HCT116 (cell line): Measurements from ENCODE around the gene PPP1R14C. TPM values are rescaled to one million over a fixed set of nuclear protein-coding genes. Genes with fewer than 3 reads are reported as not detected.

Experiments used
- ATAC-seq: fragments of 200-7000 bp; cut with Tn5 transposase; 2 replicates; pipeline ENCODE4 v1.9.1; 2020; ENCODE audit warnings: mild to moderate bottlenecking, moderate library complexity
- BruUV-seq: library from RNA; stranded (reverse); fragments of 400-500 nt; replicated peaks from 2 replicates; lab custom pipeline; 2021; lab: Mats Ljungman, UMichigan
- CTCF ChIA-PET: fragments of 300-600 bp; sonication (Branson Sonifier 250); formaldehyde crosslinking; loops from one replicate; lab custom pipeline; 2021; ENCODE audit warnings: antibody characterized with exemption; lab: Charles Lee
- POLR2A ChIA-PET: fragments of 300-600, 350-600 bp; sonication (Branson Sonifier 250); formaldehyde crosslinking; loops from one replicate; lab custom pipeline; 2021; ENCODE audit warnings: antibody characterized with exemption; lab: Charles Lee
- RAD21 ChIA-PET, 2 experiments: fragments of 300-600 bp; sonication (Branson Sonifier 250); formaldehyde crosslinking; loops; one replicate each; lab custom pipeline; 2023; ENCODE audit warnings: low total read pairs in 2 of 2; ENCODE audit not compliant: uncharacterized antibody in 2 of 2, unreplicated experiment in 2 of 2, low non-redundant PET in 1 of 2; lab: Charles Lee
- DNase-seq: peaks from one replicate; pipeline ENCODE4 v3.0.0-alpha.2; 2010; ENCODE audit warnings: low read depth, low spot score
- H2AFZ ChIP-seq: fragments of 200-600 bp; shearing (Covaris generic), sonication (generic); 2 replicates; pipeline ENCODE4 v1.6.1; 2017; ENCODE audit warnings: low read depth, mixed run types, mixed read lengths, antibody characterized with exemption, low read length; ENCODE audit not compliant: poor library complexity, severe bottlenecking
- H3K27ac ChIP-seq: 2 replicates; pipeline ENCODE4 v1.5.1; 2012; ENCODE audit warnings: low read depth, low read length
- H3K27me3 ChIP-seq: fragments of 200-600 bp; sonication (generic); 2 replicates; pipeline ENCODE4 v1.6.1; 2016; ENCODE audit warnings: mixed run types, low read length, mixed read lengths; ENCODE audit not compliant: insufficient read depth
- H3K36me3 ChIP-seq, 2 experiments: fragments of 200-500 bp in 1 of 2; fragments of 200-600 bp in 1 of 2; sonication (Bioruptor generic) in 1 of 2; sonication (generic) in 1 of 2; 2 replicates each; pipeline versions ENCODE4 v1.5.1 to v1.6.1; 2014 to 2016; ENCODE audit warnings: low read length in 2 of 2, inconsistent platforms in 1 of 2, mixed read lengths in 1 of 2, mixed run types in 1 of 2; ENCODE audit not compliant: insufficient read depth in 2 of 2, control insufficient read depth in 1 of 2
- H3K4me1 ChIP-seq, 2 experiments: fragments of 200-600 bp in 1 of 2; sonication (generic) in 1 of 2; 2 replicates each; pipeline versions ENCODE4 v1.5.1 to v1.6.1; 2012 to 2017; ENCODE audit warnings: low read length in 2 of 2, inconsistent platforms in 1 of 2, mild to moderate bottlenecking in 1 of 2, mixed read lengths in 1 of 2, mixed run types in 1 of 2, moderate library complexity in 1 of 2; ENCODE audit not compliant: insufficient read depth in 2 of 2, control insufficient read depth in 1 of 2
- H3K4me2 ChIP-seq: fragments of 200-600 bp; sonication (generic); 2 replicates; pipeline ENCODE4 v1.6.1; 2017; ENCODE audit warnings: mixed run types, low read length, mixed read lengths
- H3K4me3 ChIP-seq, 2 experiments: fragments of 200-600 bp in 1 of 2; sonication (generic) in 1 of 2; replicated peaks in 1 of 2; 2 replicates each; pipeline ENCODE4 v1.5.1; 2011 to 2016; ENCODE audit warnings: low read length in 2 of 2, control low read depth in 1 of 2, low read depth in 1 of 2, mild to moderate bottlenecking in 1 of 2, mixed read lengths in 1 of 2, mixed run types in 1 of 2
- H3K79me2 ChIP-seq: fragments of 200-600 bp; sonication (generic); 2 replicates; pipeline ENCODE4 v1.6.1; 2017; ENCODE audit warnings: mild to moderate bottlenecking, mixed run types, low read length, moderate library complexity, mixed read lengths; ENCODE audit not compliant: insufficient read depth
- H3K9ac ChIP-seq: fragments of 200-600 bp; sonication (generic); 2 replicates; pipeline ENCODE4 v1.6.1; 2016; ENCODE audit warnings: low read length, mixed read lengths
- H3K9me2 ChIP-seq: fragments of 200-600 bp; sonication (generic), shearing (Covaris generic); 2 replicates; pipeline ENCODE4 v1.6.1; 2017; ENCODE audit warnings: mixed run types, mild to moderate bottlenecking, moderate library complexity; ENCODE audit not compliant: insufficient read depth
- H3K9me3 ChIP-seq, 2 experiments: fragments of 200-500 bp in 1 of 2; fragments of 200-600 bp in 1 of 2; sonication (Bioruptor generic) in 1 of 2; sonication (generic) in 1 of 2; 2 replicates each; pipeline ENCODE4 v1.6.1; 2014 to 2017; ENCODE audit warnings: low read length in 2 of 2, mixed read lengths in 2 of 2, inconsistent platforms in 1 of 2, low read depth in 1 of 2, mild to moderate bottlenecking in 1 of 2, mixed run types in 1 of 2, moderate library complexity in 1 of 2; ENCODE audit not compliant: control insufficient read depth in 1 of 2, insufficient read depth in 1 of 2
- H4K20me1 ChIP-seq: fragments of 200-600 bp; sonication (generic), shearing (Covaris generic); 2 replicates; pipeline ENCODE4 v1.6.1; 2017; ENCODE audit warnings: mixed run types, mild to moderate bottlenecking, moderate library complexity; ENCODE audit not compliant: insufficient read depth
- EGR1 ChIP-seq: IDR thresholded peaks from 2 replicates; pipeline ENCODE4 v1.6.1; 2012; ENCODE audit warnings: low read depth
- EZH2 ChIP-seq: fragments of 200-600 bp; sonication (generic); IDR thresholded peaks from 2 replicates; pipeline ENCODE4 v1.6.1; 2017; ENCODE audit warnings: antibody characterized with exemption, mixed run types
- EZH2phosphoT487 ChIP-seq: fragments of 200-600 bp; IDR thresholded peaks from 2 replicates; pipeline ENCODE4 v1.6.1; 2018; ENCODE audit warnings: antibody characterized with exemption, borderline replicate concordance
- SRF ChIP-seq: IDR thresholded peaks from 2 replicates; pipeline ENCODE4 v1.6.1; 2012; ENCODE audit warnings: low read depth
- YY1 ChIP-seq: IDR thresholded peaks from 2 replicates; pipeline ENCODE4 v1.6.1; 2011; ENCODE audit warnings: low read length, low read depth, moderate library complexity, mild to moderate bottlenecking; ENCODE audit not compliant: insufficient replicate concordance; ENCODE audit errors: extremely low read depth
- ZFX ChIP-seq: fragments of 450-650 bp; IDR thresholded peaks from 2 replicates; pipeline ENCODE4 v1.6.1; 2017
- intact Hi-C: fragments of 100-400 bp; cut with micrococcal nuclease; formaldehyde crosslinking; loops from 2 replicates; pipeline ENCODE4 v1.10.0; 2022
- total RNA-seq: library from RNA; stranded (reverse); gene quantifications from one replicate; pipeline ENCODE4 v1.2.1, GENCODE V29; 2021; ENCODE audit not compliant: unreplicated experiment
- TF ChIP-seq, protein P1 (sequence below): IDR thresholded peaks from 2 replicates; pipeline ENCODE4 v1.6.1; 2012
- TF ChIP-seq, protein P2 (sequence below): IDR thresholded peaks from 2 replicates; pipeline ENCODE4 v1.6.1; 2012; ENCODE audit warnings: low read depth

Gene PPP1R14C
- total RNA-seq, 1 experiment from 2014 or later, result 7.8 TPM

DNA sequence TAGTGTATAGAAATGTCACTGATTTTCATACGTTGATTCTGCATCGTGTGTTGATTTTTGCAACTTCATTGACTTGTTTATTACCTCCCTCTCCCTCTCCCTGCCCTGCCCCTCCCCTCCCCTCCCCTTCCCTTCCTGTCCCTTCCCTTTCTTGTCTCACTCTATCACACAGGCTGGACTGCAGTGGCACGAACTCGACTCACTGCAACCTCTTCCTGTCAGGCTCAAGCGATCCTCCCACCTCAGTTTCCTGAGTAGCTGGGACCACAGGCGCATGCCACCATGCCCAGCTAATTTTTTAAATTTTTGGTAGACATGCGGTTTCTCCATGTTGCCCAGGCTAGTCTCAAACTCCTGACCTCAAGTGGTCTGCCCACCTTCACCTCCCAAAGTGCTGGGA lies 19.2 kb upstream of the PPP1R14C start:
- CTCF ChIA-PET, result no interaction called here

More for the DNA sequence above, 19.2 kb upstream of the PPP1R14C start:
- POLR2A ChIA-PET, result no interaction called here
- no peak overlapping the region for H2AFZ ChIP-seq
- H3K27ac ChIP-seq, result no peak overlapping the region
- H3K9ac ChIP-seq, result no peak overlapping the region
- intact Hi-C loops, result no loop called here
- H3K4me3 ChIP-seq, result no peak overlapping the region
- TF ChIP-seq, protein P1, sequence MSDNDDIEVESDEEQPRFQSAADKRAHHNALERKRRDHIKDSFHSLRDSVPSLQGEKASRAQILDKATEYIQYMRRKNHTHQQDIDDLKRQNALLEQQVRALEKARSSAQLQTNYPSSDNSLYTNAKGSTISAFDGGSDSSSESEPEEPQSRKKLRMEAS, result no peak
- TF ChIP-seq SRF (no peak), EGR1 (no peak), ZFX (no peak), EZH2 (no peak), EZH2phosphoT487 (no peak), YY1 (no peak)
- TF ChIP-seq, protein P2, sequence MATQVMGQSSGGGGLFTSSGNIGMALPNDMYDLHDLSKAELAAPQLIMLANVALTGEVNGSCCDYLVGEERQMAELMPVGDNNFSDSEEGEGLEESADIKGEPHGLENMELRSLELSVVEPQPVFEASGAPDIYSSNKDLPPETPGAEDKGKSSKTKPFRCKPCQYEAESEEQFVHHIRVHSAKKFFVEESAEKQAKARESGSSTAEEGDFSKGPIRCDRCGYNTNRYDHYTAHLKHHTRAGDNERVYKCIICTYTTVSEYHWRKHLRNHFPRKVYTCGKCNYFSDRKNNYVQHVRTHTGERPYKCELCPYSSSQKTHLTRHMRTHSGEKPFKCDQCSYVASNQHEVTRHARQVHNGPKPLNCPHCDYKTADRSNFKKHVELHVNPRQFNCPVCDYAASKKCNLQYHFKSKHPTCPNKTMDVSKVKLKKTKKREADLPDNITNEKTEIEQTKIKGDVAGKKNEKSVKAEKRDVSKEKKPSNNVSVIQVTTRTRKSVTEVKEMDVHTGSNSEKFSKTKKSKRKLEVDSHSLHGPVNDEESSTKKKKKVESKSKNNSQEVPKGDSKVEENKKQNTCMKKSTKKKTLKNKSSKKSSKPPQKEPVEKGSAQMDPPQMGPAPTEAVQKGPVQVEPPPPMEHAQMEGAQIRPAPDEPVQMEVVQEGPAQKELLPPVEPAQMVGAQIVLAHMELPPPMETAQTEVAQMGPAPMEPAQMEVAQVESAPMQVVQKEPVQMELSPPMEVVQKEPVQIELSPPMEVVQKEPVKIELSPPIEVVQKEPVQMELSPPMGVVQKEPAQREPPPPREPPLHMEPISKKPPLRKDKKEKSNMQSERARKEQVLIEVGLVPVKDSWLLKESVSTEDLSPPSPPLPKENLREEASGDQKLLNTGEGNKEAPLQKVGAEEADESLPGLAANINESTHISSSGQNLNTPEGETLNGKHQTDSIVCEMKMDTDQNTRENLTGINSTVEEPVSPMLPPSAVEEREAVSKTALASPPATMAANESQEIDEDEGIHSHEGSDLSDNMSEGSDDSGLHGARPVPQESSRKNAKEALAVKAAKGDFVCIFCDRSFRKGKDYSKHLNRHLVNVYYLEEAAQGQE, result no peak
- no peaks in the 10 kb centered on the region for H3K4me1 ChIP-seq
- no peaks in the 10 kb centered on the region for H4K20me1 ChIP-seq
- RAD21 ChIA-PET, result interaction anchor here in 1 of 2 experiments (0.7 kb wide), 1 partner anchor 14 kb away, joined by 4 read pairs; no protein-coding TSS in a partner anchor
- no peak overlapping the region for H3K4me2 ChIP-seq
- no peaks in the 10 kb centered on the region for H3K79me2 ChIP-seq
- no peaks in the 10 kb centered on the region for H3K9me2 ChIP-seq
- DNase-seq, result no peak
- no peak for ATAC-seq
- BruUV-seq, result no TSS peak
- H3K9me3 ChIP-seq, result no peaks in the 10 kb centered on the region
- H3K27me3 ChIP-seq, result no peaks in the 10 kb centered on the region
- no peaks in the 10 kb centered on the region for H3K36me3 ChIP-seq
